Measurements from ENCODE around the gene CTAGE1.

- no peak for TF ChIP-seq POLR2A (IDR thresholded peaks at IDR 0.05; ENCODE audit: low read depth)
- no peak for TF ChIP-seq CTCF (IDR thresholded peaks at IDR 0.05)
Measured at GRCh38 chr18:22412176-22412911, 5.4 kb downstream of the CTAGE1 start.

All from esophagus muscularis mucosa (tissue), 3 donors.